Astrocyte of the cerebellum (primary cell): ENCODE measurements around the gene HSH2D.
"Not testable (repeated sequence)": the region's sequence is repeated elsewhere in the genome, so short reads cannot be mapped to it uniquely, and the experiment has no call there.

ENCODE experiments used
- DNase-seq: peaks from one replicate; pipeline ENCODE4 v3.0.0-alpha.2; 2011; ENCODE audit warnings: low read depth
- H3K4me3 ChIP-seq: 2 replicates; pipeline ENCODE4 v1.5.1; 2011; ENCODE audit warnings: mild to moderate bottlenecking, low read depth, low read length, moderate library complexity
- in situ Hi-C: cut with HindIII; loops from 2 replicates; pipeline ENCODE4 v1.10.0; 2017; ENCODE audit warnings: low sequenced_read_pairs
- TF ChIP-seq, protein P1 (sequence below): IDR thresholded peaks from 2 replicates; pipeline ENCODE4 v1.5.1; 2012; ENCODE audit warnings: low read length, low read depth, moderate library complexity, mild to moderate bottlenecking; ENCODE audit errors: missing control alignments

HSH2D gene, protein sequence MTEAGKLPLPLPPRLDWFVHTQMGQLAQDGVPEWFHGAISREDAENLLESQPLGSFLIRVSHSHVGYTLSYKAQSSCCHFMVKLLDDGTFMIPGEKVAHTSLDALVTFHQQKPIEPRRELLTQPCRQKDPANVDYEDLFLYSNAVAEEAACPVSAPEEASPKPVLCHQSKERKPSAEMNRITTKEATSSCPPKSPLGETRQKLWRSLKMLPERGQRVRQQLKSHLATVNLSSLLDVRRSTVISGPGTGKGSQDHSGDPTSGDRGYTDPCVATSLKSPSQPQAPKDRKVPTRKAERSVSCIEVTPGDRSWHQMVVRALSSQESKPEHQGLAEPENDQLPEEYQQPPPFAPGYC

GRCh38 chr19:16143399-16144215, at the start of gene HSH2D:
Gene HSH2D (plus strand): TSS chr19:16143685. CDS start chr19:16148751, 5,066 bp downstream.
- DNase-seq, result no peak
- no peak within 1 kb of the TSS for H3K4me3 ChIP-seq
- TF ChIP-seq, protein P1, sequence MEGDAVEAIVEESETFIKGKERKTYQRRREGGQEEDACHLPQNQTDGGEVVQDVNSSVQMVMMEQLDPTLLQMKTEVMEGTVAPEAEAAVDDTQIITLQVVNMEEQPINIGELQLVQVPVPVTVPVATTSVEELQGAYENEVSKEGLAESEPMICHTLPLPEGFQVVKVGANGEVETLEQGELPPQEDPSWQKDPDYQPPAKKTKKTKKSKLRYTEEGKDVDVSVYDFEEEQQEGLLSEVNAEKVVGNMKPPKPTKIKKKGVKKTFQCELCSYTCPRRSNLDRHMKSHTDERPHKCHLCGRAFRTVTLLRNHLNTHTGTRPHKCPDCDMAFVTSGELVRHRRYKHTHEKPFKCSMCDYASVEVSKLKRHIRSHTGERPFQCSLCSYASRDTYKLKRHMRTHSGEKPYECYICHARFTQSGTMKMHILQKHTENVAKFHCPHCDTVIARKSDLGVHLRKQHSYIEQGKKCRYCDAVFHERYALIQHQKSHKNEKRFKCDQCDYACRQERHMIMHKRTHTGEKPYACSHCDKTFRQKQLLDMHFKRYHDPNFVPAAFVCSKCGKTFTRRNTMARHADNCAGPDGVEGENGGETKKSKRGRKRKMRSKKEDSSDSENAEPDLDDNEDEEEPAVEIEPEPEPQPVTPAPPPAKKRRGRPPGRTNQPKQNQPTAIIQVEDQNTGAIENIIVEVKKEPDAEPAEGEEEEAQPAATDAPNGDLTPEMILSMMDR, result no peak
- in situ Hi-C loops, result no loop called here

- in situ Hi-C loops, result no loop called here
- no peak for DNase-seq
- TF ChIP-seq, protein P1, result no peak
- no peak overlapping the region for H3K4me3 ChIP-seq
Observed at GRCh38 chr19:16094360-16095070, 49.0 kb upstream of the HSH2D start.

GRCh38 chr19:16095071-16095571, 48.4 kb upstream of the HSH2D start:
- in situ Hi-C loops, result no loop called here
- DNase-seq, result no peak
- TF ChIP-seq, protein P1, result no peak
- no peak overlapping the region for H3K4me3 ChIP-seq

DNA sequence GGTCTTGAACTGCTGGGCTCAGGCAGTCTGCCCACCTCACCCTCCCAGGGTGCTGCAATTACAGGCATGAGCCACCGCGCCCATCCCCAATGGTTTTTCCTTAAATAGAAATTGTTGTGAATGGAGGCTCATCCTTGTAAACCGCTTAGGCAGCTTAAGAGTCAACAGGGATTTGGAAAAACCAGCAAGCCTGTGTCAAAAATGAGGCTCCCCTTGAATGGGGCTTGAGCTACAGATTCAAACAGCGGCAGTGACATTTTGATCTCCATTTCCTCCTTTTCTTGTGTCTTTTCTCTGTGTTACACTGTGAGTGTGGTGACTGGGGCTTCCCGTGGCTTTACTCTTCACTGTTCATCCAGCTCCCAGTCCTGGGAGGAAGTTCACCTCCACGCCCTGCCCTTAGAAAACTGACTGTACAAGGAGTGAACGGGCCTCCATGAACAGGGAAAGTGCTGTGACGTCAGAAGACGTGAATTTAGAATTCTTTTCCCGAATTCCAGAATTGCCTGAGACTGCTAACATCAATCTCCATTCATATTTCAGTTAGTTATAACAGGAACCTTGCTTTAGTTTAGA, 47.1 kb upstream of the HSH2D start:
- H3K4me3 ChIP-seq, result no peak overlapping the region
- TF ChIP-seq, protein P1, result no peak
- DNase-seq, result no peak
- in situ Hi-C loops, result no loop called here

DNA sequence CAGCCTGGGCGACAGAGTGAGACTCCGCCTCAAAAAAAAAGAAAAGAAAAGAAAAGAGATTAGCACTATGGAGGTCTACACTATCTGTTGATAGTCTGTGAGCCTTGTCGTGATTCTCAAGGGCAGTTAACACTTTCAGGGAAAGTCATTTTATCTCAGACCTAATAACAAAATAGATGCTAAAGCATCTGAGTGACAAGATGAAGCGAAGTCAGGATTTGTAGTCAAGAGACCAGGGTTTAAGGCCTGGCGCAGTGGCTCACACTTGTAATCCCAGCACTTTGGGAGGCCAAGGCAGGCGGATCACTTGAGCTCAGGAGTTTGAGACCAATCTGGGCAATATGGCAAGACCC, 45.1 kb upstream of the HSH2D start:
- H3K4me3 ChIP-seq, result no peak overlapping the region
- no peak for DNase-seq
- TF ChIP-seq, protein P1, result no peak
- in situ Hi-C loops, result no loop called here

DNA sequence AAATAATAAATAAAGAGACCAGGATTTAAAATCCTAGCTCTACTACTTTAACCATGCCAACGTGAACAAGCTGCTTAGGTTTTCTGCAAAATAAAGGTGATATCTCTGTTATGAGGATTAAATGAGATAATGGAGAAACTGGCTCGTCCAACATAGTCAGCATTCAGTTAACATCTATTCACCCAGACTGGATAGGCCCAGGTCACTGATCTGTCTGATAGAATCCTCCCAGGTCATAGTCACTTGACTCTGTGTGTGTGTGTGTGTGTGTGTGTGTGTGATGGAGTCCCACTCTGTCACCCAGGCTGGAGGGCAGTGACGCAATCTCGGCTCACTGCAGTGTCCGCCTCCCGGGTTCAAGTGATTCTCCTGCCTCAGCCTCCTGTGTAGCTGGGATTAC, 44.7 kb upstream of the HSH2D start:
- in situ Hi-C loops, result no loop called here
- TF ChIP-seq, protein P1, result no peak
- no peak for DNase-seq
- no peak overlapping the region for H3K4me3 ChIP-seq

GRCh38 chr19:16099314-16099965, 44.0 kb upstream of the HSH2D start:
- in situ Hi-C loops, DNase-seq, H3K4me3 ChIP-seq: not testable (repeated sequence)
